Measurements from ENCODE around the gene PWWP2B.

DNA sequence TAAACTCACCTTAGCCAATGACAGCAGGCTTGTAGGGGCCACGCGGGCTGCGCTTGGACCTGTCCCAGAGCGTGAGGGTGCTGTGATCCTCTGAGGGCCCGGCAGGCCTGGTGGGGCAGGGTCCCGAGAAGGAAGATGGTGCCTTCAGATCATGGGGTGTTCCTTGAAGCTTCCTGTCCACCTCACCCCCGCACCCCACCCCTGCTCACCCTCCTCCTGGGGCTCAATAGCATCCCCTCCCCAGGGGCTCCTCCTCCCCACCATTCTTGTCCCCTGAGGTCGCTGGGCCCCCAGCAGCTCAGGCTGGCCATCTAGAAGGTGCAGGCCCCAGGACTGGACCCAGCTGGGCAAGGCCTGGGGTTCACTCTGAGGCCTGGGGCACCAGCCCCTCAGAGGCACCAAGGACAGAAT lies 33.9 kb downstream of the PWWP2B start:
- TF ChIP-seq, protein P1, sequence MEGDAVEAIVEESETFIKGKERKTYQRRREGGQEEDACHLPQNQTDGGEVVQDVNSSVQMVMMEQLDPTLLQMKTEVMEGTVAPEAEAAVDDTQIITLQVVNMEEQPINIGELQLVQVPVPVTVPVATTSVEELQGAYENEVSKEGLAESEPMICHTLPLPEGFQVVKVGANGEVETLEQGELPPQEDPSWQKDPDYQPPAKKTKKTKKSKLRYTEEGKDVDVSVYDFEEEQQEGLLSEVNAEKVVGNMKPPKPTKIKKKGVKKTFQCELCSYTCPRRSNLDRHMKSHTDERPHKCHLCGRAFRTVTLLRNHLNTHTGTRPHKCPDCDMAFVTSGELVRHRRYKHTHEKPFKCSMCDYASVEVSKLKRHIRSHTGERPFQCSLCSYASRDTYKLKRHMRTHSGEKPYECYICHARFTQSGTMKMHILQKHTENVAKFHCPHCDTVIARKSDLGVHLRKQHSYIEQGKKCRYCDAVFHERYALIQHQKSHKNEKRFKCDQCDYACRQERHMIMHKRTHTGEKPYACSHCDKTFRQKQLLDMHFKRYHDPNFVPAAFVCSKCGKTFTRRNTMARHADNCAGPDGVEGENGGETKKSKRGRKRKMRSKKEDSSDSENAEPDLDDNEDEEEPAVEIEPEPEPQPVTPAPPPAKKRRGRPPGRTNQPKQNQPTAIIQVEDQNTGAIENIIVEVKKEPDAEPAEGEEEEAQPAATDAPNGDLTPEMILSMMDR (IDR thresholded peaks at IDR 0.05; ENCODE audit: extremely low read depth in 1 of 2, insufficient read depth in 1 of 2, low read depth in 1 of 2, low read length in 2 of 2), result no peak
- TF ChIP-seq POLR2A (IDR thresholded peaks at IDR 0.05; ENCODE audit: low read depth, low read length) (no peak), EZH2 (IDR thresholded peaks at IDR 0.05; ENCODE audit: borderline replicate concordance, low read depth, low read length, severe bottlenecking) (no peak), POLR2AphosphoS5 (IDR thresholded peaks at IDR 0.05; ENCODE audit: insufficient read depth, low read depth, low read length) (no peak), FOS (IDR thresholded peaks at IDR 0.05; ENCODE audit: borderline replicate concordance, insufficient read depth, low read length) (no peak), JUN (IDR thresholded peaks at IDR 0.05; ENCODE audit: borderline replicate concordance, insufficient read depth, insufficient read length, low read depth) (no peak)
- TF ChIP-seq, protein P2, sequence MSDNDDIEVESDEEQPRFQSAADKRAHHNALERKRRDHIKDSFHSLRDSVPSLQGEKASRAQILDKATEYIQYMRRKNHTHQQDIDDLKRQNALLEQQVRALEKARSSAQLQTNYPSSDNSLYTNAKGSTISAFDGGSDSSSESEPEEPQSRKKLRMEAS (IDR thresholded peaks at IDR 0.05; ENCODE audit: insufficient read depth, insufficient read length), result no peak
